ENCODE data around the gene CKLF. TPM values are rescaled to one million over a fixed set of nuclear protein-coding genes. Genes with fewer than 3 reads are reported as not detected.

CKLF gene
- polyA plus RNA-seq, 3 donors = 34.5 to 46.5 (median 46.4) TPM

GRCh38 chr16:66541388-66542355 is 10.7 kb upstream of the CKLF start:
- DNase-seq (ENCODE audit: low read depth in 3 of 3, low spot score in 2 of 3) = no peak

- no peak for DNase-seq (ENCODE audit: low read depth in 3 of 3, low spot score in 2 of 3)
Measured at GRCh38 chr16:66542396-66542795, 10.0 kb upstream of the CKLF start.

- no peak for DNase-seq (ENCODE audit: low read depth in 3 of 3, low spot score in 2 of 3)
Measured at GRCh38 chr16:66543541-66543940, 8.8 kb upstream of the CKLF start.

- no peak for DNase-seq (ENCODE audit: low read depth in 3 of 3, low spot score in 2 of 3)
Measured at GRCh38 chr16:66544016-66544757, 8.2 kb upstream of the CKLF start.

GRCh38 chr16:66547101-66547989 is 5.0 kb upstream of the CKLF start:
- no peak for DNase-seq (ENCODE audit: low read depth in 3 of 3, low spot score in 2 of 3)

- no peak for DNase-seq (ENCODE audit: low read depth in 3 of 3, low spot score in 2 of 3)
Measured at GRCh38 chr16:66548068-66548467, 4.3 kb upstream of the CKLF start.

- no peak for DNase-seq (ENCODE audit: low read depth in 3 of 3, low spot score in 2 of 3)
Measured at GRCh38 chr16:66548868-66549267, 3.5 kb upstream of the CKLF start.

- peak in 2 of 3 donors; percentile 63 to 65 for DNase-seq (ENCODE audit: low read depth in 3 of 3, low spot score in 2 of 3)
Measured at GRCh38 chr16:66549284-66550131, 2.9 kb upstream of the CKLF start, which contains the start of gene TK2. Gene TK2, minus strand, starts transcription at chr16:66550122. Its CDS starts 61 bp downstream, at chr16:66550061.

- no peak for DNase-seq (ENCODE audit: low read depth in 3 of 3, low spot score in 2 of 3)
Measured at GRCh38 chr16:66551348-66551759, 1.0 kb upstream of the CKLF start.

GRCh38 chr16:66551788-66552285 is 539 bp upstream of the CKLF start:
- DNase-seq (ENCODE audit: low read depth in 3 of 3, low spot score in 2 of 3) = no peak

- DNase-seq (ENCODE audit: low read depth in 3 of 3, low spot score in 2 of 3) = no peak
Measured at GRCh38 chr16:66553223-66553622, 847 bp downstream of the CKLF start.

GRCh38 chr16:66554021-66554420 is 1.6 kb downstream of the CKLF start:
- DNase-seq (ENCODE audit: low read depth in 3 of 3, low spot score in 2 of 3) = no peak

- no peak for DNase-seq (ENCODE audit: low read depth in 3 of 3, low spot score in 2 of 3)
Measured at GRCh38 chr16:66554495-66554894, 2.1 kb downstream of the CKLF start.

- no peak for DNase-seq (ENCODE audit: low read depth in 3 of 3, low spot score in 2 of 3)
Measured at GRCh38 chr16:66560107-66560506, 7.7 kb downstream of the CKLF start.

- no peak for DNase-seq (ENCODE audit: low read depth in 3 of 3, low spot score in 2 of 3)
Measured at GRCh38 chr16:66561381-66562080, 9.2 kb downstream of the CKLF start.

- no peak for DNase-seq (ENCODE audit: low read depth in 3 of 3, low spot score in 2 of 3)
Measured at GRCh38 chr16:66562409-66562808, 10.0 kb downstream of the CKLF start.

- no peak for DNase-seq (ENCODE audit: low read depth in 3 of 3, low spot score in 2 of 3)
Measured at GRCh38 chr16:66562986-66563385, 10.6 kb downstream of the CKLF start.

- no peak for DNase-seq (ENCODE audit: low read depth in 3 of 3, low spot score in 2 of 3)
Measured at GRCh38 chr16:66563574-66564334, 11.4 kb downstream of the CKLF start.
